Measurements from ENCODE around the gene KRTAP19-8.

DNA sequence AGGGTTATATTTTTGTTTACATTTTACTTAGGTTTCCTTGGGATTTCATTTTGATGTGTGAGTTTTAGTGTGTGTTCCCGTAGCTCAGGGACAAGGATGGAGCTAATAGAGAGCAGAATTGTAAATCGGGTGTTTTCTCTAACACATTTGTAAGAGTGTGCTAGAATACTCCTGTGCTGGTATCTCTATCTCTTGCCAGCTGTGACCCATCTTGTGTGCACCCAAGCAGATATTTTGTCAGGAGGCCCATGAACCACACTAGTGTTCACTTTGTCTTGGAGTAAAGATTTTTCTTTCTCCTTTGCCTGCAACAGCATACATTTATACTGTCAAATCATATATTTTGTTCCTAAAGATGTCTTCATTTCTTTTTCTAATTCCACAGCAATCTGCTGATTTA lies 23.4 kb downstream of the KRTAP19-8 start:
- TF ChIP-seq, protein P1, sequence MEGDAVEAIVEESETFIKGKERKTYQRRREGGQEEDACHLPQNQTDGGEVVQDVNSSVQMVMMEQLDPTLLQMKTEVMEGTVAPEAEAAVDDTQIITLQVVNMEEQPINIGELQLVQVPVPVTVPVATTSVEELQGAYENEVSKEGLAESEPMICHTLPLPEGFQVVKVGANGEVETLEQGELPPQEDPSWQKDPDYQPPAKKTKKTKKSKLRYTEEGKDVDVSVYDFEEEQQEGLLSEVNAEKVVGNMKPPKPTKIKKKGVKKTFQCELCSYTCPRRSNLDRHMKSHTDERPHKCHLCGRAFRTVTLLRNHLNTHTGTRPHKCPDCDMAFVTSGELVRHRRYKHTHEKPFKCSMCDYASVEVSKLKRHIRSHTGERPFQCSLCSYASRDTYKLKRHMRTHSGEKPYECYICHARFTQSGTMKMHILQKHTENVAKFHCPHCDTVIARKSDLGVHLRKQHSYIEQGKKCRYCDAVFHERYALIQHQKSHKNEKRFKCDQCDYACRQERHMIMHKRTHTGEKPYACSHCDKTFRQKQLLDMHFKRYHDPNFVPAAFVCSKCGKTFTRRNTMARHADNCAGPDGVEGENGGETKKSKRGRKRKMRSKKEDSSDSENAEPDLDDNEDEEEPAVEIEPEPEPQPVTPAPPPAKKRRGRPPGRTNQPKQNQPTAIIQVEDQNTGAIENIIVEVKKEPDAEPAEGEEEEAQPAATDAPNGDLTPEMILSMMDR (IDR thresholded peaks at IDR 0.05) = no peak
- no peak for TF ChIP-seq EZH2phosphoT487 (IDR thresholded peaks at IDR 0.05)

All from neural progenitor cell (in vitro differentiated cells).